Keratinocyte (primary cell): ENCODE data around the gene TSHB.

ENCODE experiments used
- EZH2 ChIP-seq: IDR thresholded peaks from one replicate; pipeline ENCODE4 v1.6.1; 2012; ENCODE audit warnings: inconsistent platforms, mild to moderate bottlenecking, low read length, moderate library complexity
- TF ChIP-seq, protein P1 (sequence below), 3 experiments: IDR thresholded peaks in 1 of 3; conservative IDR thresholded peaks in 1 of 3; optimal IDR thresholded peaks in 1 of 3; 2 replicates in 2 of 3; 3 replicates in 1 of 3; pipeline versions ENCODE3 to v1.5.1; 2011; ENCODE audit warnings: low read length in 3 of 3, mild to moderate bottlenecking in 3 of 3, moderate library complexity in 2 of 3, control low read depth in 1 of 3, inconsistent platforms in 1 of 3; ENCODE audit not compliant: insufficient read depth in 2 of 3; ENCODE audit errors: extremely low read depth in 1 of 3

DNA sequence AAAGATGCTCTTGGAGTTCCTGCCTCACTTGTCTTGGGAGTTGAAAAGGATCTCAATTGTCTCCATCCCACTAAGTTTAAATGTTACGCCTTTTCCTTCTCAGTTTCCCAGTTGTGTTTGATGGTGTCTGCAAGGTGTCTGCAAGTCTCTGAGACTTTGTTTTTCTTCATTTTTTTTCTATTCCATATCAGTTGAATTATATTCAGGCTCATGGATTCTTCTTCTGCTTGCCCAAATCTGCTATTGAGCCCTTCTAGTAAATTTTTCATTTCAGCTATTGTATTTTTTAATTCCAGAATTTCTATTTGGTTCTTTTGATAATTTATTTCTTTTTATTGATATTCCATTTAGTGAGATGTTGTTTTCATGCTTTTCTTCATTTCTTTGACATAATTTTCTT is 47.4 kb upstream of the TSHB start:
- TF ChIP-seq, protein P1, sequence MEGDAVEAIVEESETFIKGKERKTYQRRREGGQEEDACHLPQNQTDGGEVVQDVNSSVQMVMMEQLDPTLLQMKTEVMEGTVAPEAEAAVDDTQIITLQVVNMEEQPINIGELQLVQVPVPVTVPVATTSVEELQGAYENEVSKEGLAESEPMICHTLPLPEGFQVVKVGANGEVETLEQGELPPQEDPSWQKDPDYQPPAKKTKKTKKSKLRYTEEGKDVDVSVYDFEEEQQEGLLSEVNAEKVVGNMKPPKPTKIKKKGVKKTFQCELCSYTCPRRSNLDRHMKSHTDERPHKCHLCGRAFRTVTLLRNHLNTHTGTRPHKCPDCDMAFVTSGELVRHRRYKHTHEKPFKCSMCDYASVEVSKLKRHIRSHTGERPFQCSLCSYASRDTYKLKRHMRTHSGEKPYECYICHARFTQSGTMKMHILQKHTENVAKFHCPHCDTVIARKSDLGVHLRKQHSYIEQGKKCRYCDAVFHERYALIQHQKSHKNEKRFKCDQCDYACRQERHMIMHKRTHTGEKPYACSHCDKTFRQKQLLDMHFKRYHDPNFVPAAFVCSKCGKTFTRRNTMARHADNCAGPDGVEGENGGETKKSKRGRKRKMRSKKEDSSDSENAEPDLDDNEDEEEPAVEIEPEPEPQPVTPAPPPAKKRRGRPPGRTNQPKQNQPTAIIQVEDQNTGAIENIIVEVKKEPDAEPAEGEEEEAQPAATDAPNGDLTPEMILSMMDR (optimal IDR thresholded peaks at IDR 0.05 in 1 of 3, IDR thresholded peaks at IDR 0.05 in 1 of 3, conservative IDR thresholded peaks at IDR 0.05 in 1 of 3; ENCODE audit: extremely low read depth in 1 of 3, insufficient read depth in 2 of 3, low read length in 3 of 3): no peak
- TF ChIP-seq EZH2: no peak
